NCI-H2196 treated with DMSO at 0.1 percent for 48 hours (cell line): ENCODE data around the gene FAM20C.

Experiments
- DNase-seq: peaks from one replicate; lab custom pipeline; 2025; ENCODE audit not compliant: unreplicated experiment; lab: John Stamatoyannopoulos, UW

The FAM20C gene

GRCh38 chr7:158771-159170, 33.6 kb upstream of the FAM20C start:
- DNase-seq = no peak

GRCh38 chr7:159370-160270, 32.8 kb upstream of the FAM20C start:
- no peak for DNase-seq

- DNase-seq = no peak
These were observed 31.2 kb upstream of the FAM20C start for GRCh38 chr7:160958-161725.

GRCh38 chr7:162632-163297, 29.6 kb upstream of the FAM20C start:
- DNase-seq = no peak

GRCh38 chr7:163298-163695, 29.1 kb upstream of the FAM20C start:
- no peak for DNase-seq

- DNase-seq = no peak
These were observed 28.1 kb upstream of the FAM20C start for GRCh38 chr7:163971-164881.

GRCh38 chr7:164882-165660, 27.3 kb upstream of the FAM20C start:
- DNase-seq = no peak

GRCh38 chr7:165661-166337, 26.6 kb upstream of the FAM20C start:
- DNase-seq = no peak

GRCh38 chr7:166338-167060, 25.9 kb upstream of the FAM20C start:
- DNase-seq = no peak

- no peak for DNase-seq
These were observed 25.1 kb upstream of the FAM20C start for GRCh38 chr7:167090-167855.

- no peak for DNase-seq
These were observed 24.2 kb upstream of the FAM20C start for GRCh38 chr7:167976-168791.

- DNase-seq = no peak
These were observed 22.8 kb upstream of the FAM20C start for GRCh38 chr7:169276-170172.

- no peak for DNase-seq
These were observed 21.6 kb upstream of the FAM20C start for GRCh38 chr7:170551-171363.

- DNase-seq = no peak
These were observed 20.9 kb upstream of the FAM20C start for GRCh38 chr7:171364-171904.
